Activated naive CD4-positive, alpha-beta T cell treated with anti-CD3 and anti-CD28 coated beads for 36 hours (primary cell): ENCODE results near the gene CRACDL. TPM values are rescaled to one million over a fixed set of nuclear protein-coding genes. Genes with fewer than 3 reads are reported as not detected.

ENCODE experiments used
- CTCF ChIA-PET: fragments of 350-600 bp; sonication (Branson Sonifier 250); formaldehyde crosslinking; loops from one replicate; lab custom pipeline; 2021; ENCODE audit warnings: antibody characterized with exemption; lab: Charles Lee
- DNase-seq: peaks from one replicate; pipeline ENCODE4 v3.0.0-alpha.2; 2020
- H3K27ac Mint-ChIP-seq: one replicate; pipeline ENCODE4 v1.8.0; 2021; ENCODE audit warnings: mild to moderate bottlenecking, mixed read lengths
- H3K27me3 Mint-ChIP-seq: one replicate; pipeline ENCODE4 v1.8.0; 2021; ENCODE audit warnings: low read depth, mixed read lengths
- H3K36me3 Mint-ChIP-seq: one replicate; pipeline ENCODE4 v1.8.0; 2021; ENCODE audit warnings: low read depth, mixed read lengths
- H3K4me1 Mint-ChIP-seq: one replicate; pipeline ENCODE4 v1.8.0; 2021; ENCODE audit warnings: low read depth, mixed read lengths
- H3K4me3 Mint-ChIP-seq: one replicate; pipeline ENCODE4 v1.8.0; 2021; ENCODE audit warnings: mild to moderate bottlenecking, moderate library complexity, mixed read lengths
- H3K9me3 Mint-ChIP-seq: one replicate; pipeline ENCODE4 v1.8.0; 2021; ENCODE audit warnings: mixed read lengths
- intact Hi-C: fragments of 100-400 bp; cut with micrococcal nuclease; formaldehyde crosslinking; loops from one replicate; pipeline ENCODE4 v1.15.1; 2023
- total RNA-seq, 2 experiments: library from RNA; stranded (reverse); gene quantifications; one replicate each; pipeline ENCODE4 v1.2.3, GENCODE V29; 2021

Gene CRACDL
- total RNA-seq, 2 experiments from 2014 or later, result 0.14 to 0.35 TPM

DNA sequence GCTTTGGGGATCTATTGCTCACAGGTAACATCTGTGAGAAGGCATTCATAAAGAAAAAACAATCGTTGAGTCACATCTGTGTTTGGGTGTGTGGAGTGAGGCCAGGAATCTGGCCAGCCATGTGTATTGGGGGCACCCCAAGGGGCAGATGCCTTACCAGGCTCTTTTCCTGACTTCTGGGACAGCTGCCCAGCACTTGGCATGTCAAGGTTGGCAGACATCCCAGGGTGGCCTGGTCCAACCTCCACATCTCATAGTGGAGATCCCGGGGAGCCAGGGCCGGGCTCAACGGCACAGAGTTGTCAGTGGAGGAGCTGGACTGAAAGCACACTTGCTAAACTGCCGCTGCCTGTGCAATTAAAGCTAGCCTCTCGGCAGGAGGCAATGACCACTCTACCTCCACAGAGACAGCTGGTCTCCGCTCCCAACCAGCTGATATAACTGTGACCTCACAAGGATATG is 129.8 kb downstream of the CRACDL start:
- Mint-ChIP-seq H3K9me3 (no peaks in the 10 kb centered on the region), H3K27ac (no peak overlapping the region), H3K4me1 (peaks cover 7% of the 10 kb centered on the region), H3K4me3 (no peak overlapping the region), H3K27me3 (no peaks in the 10 kb centered on the region), H3K36me3 (no peaks in the 10 kb centered on the region)
- CTCF ChIA-PET, result interaction anchor here (0.6 to 1.1 kb wide), 4 partner anchors 12 to 154 kb away, joined by 3 to 4 read pairs (median 3); no protein-coding TSS in a partner anchor
- intact Hi-C loops, result no loop called here
- no peak for DNase-seq

GRCh38 chr2:98805412-98806171 is 130.4 kb downstream of the CRACDL start:
- no peaks in the 10 kb centered on the region for H3K9me3 Mint-ChIP-seq
- intact Hi-C loops, result no loop called here
- no peaks in the 10 kb centered on the region for H3K36me3 Mint-ChIP-seq
- no peaks in the 10 kb centered on the region for H3K27me3 Mint-ChIP-seq
- H3K4me3 Mint-ChIP-seq, result no peak overlapping the region
- no peak for DNase-seq
- CTCF ChIA-PET, result no interaction called here
- peaks cover 7% of the 10 kb centered on the region for H3K4me1 Mint-ChIP-seq
- H3K27ac Mint-ChIP-seq, result no peak overlapping the region

- H3K36me3 Mint-ChIP-seq, result no peaks in the 10 kb centered on the region
- H3K4me3 Mint-ChIP-seq, result no peak overlapping the region
- CTCF ChIA-PET, result no interaction called here
- intact Hi-C loops, result no loop called here
- no peaks in the 10 kb centered on the region for H3K27me3 Mint-ChIP-seq
- no peaks in the 10 kb centered on the region for H3K9me3 Mint-ChIP-seq
- H3K4me1 Mint-ChIP-seq, result peaks cover 7% of the 10 kb centered on the region
- DNase-seq, result no peak
- H3K27ac Mint-ChIP-seq, result no peak overlapping the region
These were observed 131.3 kb downstream of the CRACDL start for GRCh38 chr2:98804736-98805135.

- Mint-ChIP-seq H3K27me3 (no peaks in the 10 kb centered on the region), H3K36me3 (no peaks in the 10 kb centered on the region), H3K9me3 (no peaks in the 10 kb centered on the region), H3K4me1 (peaks cover 7% of the 10 kb centered on the region), H3K27ac (no peak overlapping the region), H3K4me3 (no peak overlapping the region)
- no peak for DNase-seq
- intact Hi-C loops, result no loop called here
- CTCF ChIA-PET, result no interaction called here
These were observed 131.8 kb downstream of the CRACDL start for GRCh38 chr2:98804265-98804650.

- intact Hi-C loops, result no loop called here
- no peak overlapping the region for H3K4me3 Mint-ChIP-seq
- peaks cover 7% of the 10 kb centered on the region for H3K4me1 Mint-ChIP-seq
- H3K9me3 Mint-ChIP-seq, result no peaks in the 10 kb centered on the region
- H3K36me3 Mint-ChIP-seq, result no peaks in the 10 kb centered on the region
- no peaks in the 10 kb centered on the region for H3K27me3 Mint-ChIP-seq
- CTCF ChIA-PET, result no interaction called here
- DNase-seq, result no peak
- H3K27ac Mint-ChIP-seq, result no peak overlapping the region
These were observed 132.4 kb downstream of the CRACDL start for GRCh38 chr2:98803405-98804264.

GRCh38 chr2:98802344-98802743 is 133.7 kb downstream of the CRACDL start:
- CTCF ChIA-PET, result interaction anchor here (0.6 to 0.7 kb wide), 2 partner anchors 269 to 313 kb away, joined by 3 read pairs; no protein-coding TSS in a partner anchor
- no peaks in the 10 kb centered on the region for H3K36me3 Mint-ChIP-seq
- DNase-seq, result no peak
- peaks cover 6% of the 10 kb centered on the region for H3K4me1 Mint-ChIP-seq
- intact Hi-C loops, result no loop called here
- no peak overlapping the region for H3K4me3 Mint-ChIP-seq
- no peaks in the 10 kb centered on the region for H3K9me3 Mint-ChIP-seq
- H3K27me3 Mint-ChIP-seq, result no peaks in the 10 kb centered on the region
- H3K27ac Mint-ChIP-seq, result no peak overlapping the region

DNA sequence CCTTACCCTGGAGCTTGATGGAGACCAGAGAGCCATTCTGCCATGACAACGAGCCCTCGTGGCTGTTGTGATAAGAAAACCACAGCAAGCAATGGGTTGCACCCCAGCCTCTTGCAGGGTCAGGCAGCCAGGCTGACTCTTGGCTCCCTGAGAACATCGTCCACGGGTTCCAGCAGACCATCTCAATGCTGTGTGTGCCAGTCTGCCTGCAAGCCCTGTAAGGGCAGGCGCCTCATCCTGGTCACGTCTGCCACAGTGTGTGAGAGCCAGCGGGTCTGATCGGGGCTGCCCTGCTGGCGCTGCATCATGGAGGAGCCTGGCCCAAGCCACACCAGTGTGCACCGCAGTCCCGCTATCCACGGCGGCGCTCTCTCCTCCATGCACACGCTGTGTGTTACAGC is 134.1 kb downstream of the CRACDL start:
- Mint-ChIP-seq H3K4me1 (peaks cover 2% of the 10 kb centered on the region), H3K9me3 (no peaks in the 10 kb centered on the region), H3K4me3 (no peak overlapping the region), H3K36me3 (no peaks in the 10 kb centered on the region), H3K27me3 (no peaks in the 10 kb centered on the region), H3K27ac (no peak overlapping the region)
- CTCF ChIA-PET, result no interaction called here
- DNase-seq, result no peak
- intact Hi-C loops, result no loop called here

DNA sequence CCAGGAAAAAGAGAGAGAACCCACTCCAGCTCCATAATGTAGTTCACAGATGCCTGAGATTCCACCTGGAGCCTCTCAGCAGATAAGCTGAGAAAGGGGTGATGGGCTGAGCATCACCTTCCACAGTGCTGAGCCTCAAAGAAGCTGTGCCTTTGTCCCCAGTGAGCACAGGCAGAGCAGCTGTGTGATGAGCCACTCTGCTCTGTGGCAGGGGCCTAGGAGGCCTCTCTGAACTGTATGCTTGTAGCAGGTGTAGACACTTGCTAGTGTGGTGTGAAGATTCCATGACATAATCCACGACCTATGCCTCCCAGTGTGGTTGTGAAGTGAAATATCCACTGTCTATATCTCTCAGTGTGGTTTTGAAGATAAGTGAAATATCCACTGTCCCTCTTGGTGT is 134.7 kb downstream of the CRACDL start:
- Mint-ChIP-seq H3K27ac (no peak overlapping the region), H3K9me3 (no peaks in the 10 kb centered on the region), H3K4me3 (no peak overlapping the region), H3K27me3 (no peaks in the 10 kb centered on the region), H3K4me1 (no peaks in the 10 kb centered on the region), H3K36me3 (no peaks in the 10 kb centered on the region)
- intact Hi-C loops, result no loop called here
- no peak for DNase-seq
- CTCF ChIA-PET, result interaction anchor here (0.6 kb wide), 1 partner anchor 191 kb away, joined by 3 read pairs; no protein-coding TSS in a partner anchor

- H3K27ac Mint-ChIP-seq, result no peak overlapping the region
- H3K36me3 Mint-ChIP-seq, result no peaks in the 10 kb centered on the region
- no peak overlapping the region for H3K4me3 Mint-ChIP-seq
- DNase-seq, result no peak
- intact Hi-C loops, result no loop called here
- no peaks in the 10 kb centered on the region for H3K4me1 Mint-ChIP-seq
- H3K9me3 Mint-ChIP-seq, result no peaks in the 10 kb centered on the region
- no peaks in the 10 kb centered on the region for H3K27me3 Mint-ChIP-seq
- CTCF ChIA-PET, result interaction anchor here (1.0 kb wide), 1 partner anchor 19 kb away, joined by 3 read pairs; no protein-coding TSS in a partner anchor
These were observed 135.5 kb downstream of the CRACDL start for GRCh38 chr2:98800330-98801064.

- no peaks in the 10 kb centered on the region for H3K36me3 Mint-ChIP-seq
- H3K4me1 Mint-ChIP-seq, result no peaks in the 10 kb centered on the region
- no peaks in the 10 kb centered on the region for H3K27me3 Mint-ChIP-seq
- H3K4me3 Mint-ChIP-seq, result no peak overlapping the region
- no peaks in the 10 kb centered on the region for H3K9me3 Mint-ChIP-seq
- no peak for DNase-seq
- CTCF ChIA-PET, result interaction anchor here (1.0 kb wide), 1 partner anchor 19 kb away, joined by 3 read pairs; no protein-coding TSS in a partner anchor
- intact Hi-C loops, result no loop called here
- H3K27ac Mint-ChIP-seq, result no peak overlapping the region
These were observed 136.4 kb downstream of the CRACDL start for GRCh38 chr2:98799375-98800329.

DNA sequence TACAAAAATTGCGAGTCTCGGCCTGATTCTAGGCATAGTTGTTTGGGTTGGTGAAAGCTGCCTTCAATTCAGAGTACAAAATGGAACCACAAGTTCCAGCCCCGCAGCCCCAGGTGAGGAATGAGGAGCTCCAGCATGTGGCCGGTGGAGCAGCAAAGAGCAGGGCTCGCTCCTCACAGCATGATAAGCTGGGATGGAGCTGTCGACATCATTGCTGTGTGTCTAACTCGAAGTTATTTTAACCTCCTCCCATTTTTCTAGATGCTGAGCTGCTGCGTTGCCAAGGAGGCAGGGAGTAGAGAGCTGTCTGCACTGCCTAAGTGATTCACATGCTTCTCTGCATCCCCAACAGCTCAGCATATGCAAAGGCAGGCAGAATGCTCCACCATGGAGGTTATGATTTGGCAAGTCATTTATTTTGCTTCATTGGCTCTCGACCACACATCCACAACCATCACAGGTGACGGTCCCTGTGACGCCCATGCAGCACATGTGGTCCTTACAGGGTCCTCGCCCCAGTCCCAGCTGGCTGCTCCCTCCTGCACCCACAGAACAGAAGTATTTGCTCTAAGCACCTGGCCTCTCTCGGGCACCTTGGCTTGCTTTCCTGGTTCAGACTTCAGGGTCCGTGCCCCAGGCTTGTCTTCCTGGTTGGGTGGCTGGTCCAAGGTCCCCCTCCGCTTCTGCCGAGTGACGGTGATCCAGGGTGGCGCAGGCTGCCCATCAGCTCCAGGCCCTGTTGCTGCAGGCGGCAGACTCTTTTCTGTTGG is 139.1 kb downstream of the CRACDL start:
- intact Hi-C loops, result no loop called here
- CTCF ChIA-PET, result no interaction called here
- Mint-ChIP-seq H3K4me1 (no peaks in the 10 kb centered on the region), H3K9me3 (no peaks in the 10 kb centered on the region), H3K27me3 (no peaks in the 10 kb centered on the region), H3K36me3 (no peaks in the 10 kb centered on the region), H3K27ac (no peak overlapping the region), H3K4me3 (no peak overlapping the region)
- DNase-seq, result no peak
